ENCODE measurements around the gene PAX6. TPM values are rescaled to one million over a fixed set of nuclear protein-coding genes. Genes with fewer than 3 reads are reported as not detected.

The PAX6 gene
- total RNA-seq, 1 experiment from 2014 or later: 0.43 TPM

DNA sequence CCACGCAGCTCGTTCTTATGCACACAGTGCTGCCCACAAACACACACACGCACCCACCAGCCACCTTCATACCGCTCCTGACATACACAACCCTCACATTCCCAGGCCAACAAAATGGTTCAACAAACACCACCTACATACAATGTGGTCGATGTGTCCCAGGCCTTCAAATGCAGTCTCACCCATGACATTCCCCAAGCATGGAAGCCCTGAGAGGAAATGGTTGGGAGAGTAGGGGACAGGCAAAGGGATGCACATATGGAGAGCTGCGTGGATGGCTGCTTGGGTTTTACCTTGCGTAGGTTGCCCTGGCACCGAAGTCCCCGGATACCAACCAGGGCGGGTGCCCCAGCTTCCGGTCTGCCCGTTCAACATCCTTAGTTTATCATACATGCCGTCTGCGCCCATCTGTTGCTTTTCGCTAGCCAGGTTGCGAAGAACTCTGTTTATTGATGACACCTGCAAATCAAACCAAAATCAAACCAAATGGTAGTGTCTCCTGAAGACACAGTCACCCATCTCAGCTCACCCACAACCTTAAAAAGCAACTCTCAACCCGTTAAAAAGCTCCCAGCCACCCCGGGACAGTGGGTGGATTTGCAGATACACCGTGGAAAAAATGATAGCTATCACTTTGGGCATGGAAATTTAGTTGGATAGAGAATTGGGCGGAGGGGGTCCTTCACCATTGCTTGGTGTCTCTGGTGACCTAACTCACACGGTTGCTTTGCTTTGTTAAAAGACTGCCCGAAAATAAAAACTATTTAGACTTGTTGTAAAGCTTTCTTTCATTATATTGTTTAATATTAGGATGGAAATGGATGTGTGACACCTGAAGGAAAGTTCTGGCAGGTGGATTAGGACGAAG, 10.5 kb downstream of the PAX6 start:
- DNase-seq: no peak
- Histone ChIP-seq H3K27me3 (replicated peaks; ENCODE audit: control insufficient read depth, insufficient read depth, low read length) (peaks cover 4% of the 10 kb centered on the region; the same call in 1 of the 2 replicates), H3K4me3 (ENCODE audit: low read depth, low read length) (no peak overlapping the region), H3K36me3 (ENCODE audit: control insufficient read depth, insufficient read depth, low read length) (no peaks in the 10 kb centered on the region), H3K4me1 (no peaks in the 10 kb centered on the region), H3K9me3 (no peaks in the 10 kb centered on the region)
- H3K4me3 Mint-ChIP-seq (ENCODE audit: unreplicated experiment): no peak overlapping the region
- H3K36me3 Mint-ChIP-seq (ENCODE audit: insufficient read depth, unreplicated experiment): no peaks in the 10 kb centered on the region
- no TSS peak for BruUV-seq (replicated peaks)
- H3K27ac Mint-ChIP-seq (ENCODE audit: unreplicated experiment): no peak overlapping the region
- H3K27me3 Mint-ChIP-seq (ENCODE audit: insufficient read depth, unreplicated experiment): peaks cover 44% of the 10 kb centered on the region
- no peaks in the 10 kb centered on the region for H3K4me1 Mint-ChIP-seq (ENCODE audit: low read depth, unreplicated experiment)
- TF ChIP-seq, protein P1, sequence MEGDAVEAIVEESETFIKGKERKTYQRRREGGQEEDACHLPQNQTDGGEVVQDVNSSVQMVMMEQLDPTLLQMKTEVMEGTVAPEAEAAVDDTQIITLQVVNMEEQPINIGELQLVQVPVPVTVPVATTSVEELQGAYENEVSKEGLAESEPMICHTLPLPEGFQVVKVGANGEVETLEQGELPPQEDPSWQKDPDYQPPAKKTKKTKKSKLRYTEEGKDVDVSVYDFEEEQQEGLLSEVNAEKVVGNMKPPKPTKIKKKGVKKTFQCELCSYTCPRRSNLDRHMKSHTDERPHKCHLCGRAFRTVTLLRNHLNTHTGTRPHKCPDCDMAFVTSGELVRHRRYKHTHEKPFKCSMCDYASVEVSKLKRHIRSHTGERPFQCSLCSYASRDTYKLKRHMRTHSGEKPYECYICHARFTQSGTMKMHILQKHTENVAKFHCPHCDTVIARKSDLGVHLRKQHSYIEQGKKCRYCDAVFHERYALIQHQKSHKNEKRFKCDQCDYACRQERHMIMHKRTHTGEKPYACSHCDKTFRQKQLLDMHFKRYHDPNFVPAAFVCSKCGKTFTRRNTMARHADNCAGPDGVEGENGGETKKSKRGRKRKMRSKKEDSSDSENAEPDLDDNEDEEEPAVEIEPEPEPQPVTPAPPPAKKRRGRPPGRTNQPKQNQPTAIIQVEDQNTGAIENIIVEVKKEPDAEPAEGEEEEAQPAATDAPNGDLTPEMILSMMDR (IDR thresholded peaks at IDR 0.05; ENCODE audit: insufficient read depth in 1 of 2, low read depth in 1 of 2, low read length in 1 of 2, severe bottlenecking in 1 of 2, unreplicated experiment in 1 of 2): no peak
- no peaks in the 10 kb centered on the region for H3K9me3 Mint-ChIP-seq (ENCODE audit: unreplicated experiment)
- CTCF ChIA-PET: no interaction called here
- POLR2A ChIA-PET: no interaction called here
- intact Hi-C loops (cut with micrococcal nuclease; ENCODE audit: unreplicated experiment): no loop called here

GRCh38 chr11:31799435-31800397, 11.4 kb downstream of the PAX6 start:
- Histone ChIP-seq H3K4me3 (ENCODE audit: low read depth, low read length) (no peak overlapping the region), H3K9me3 (no peaks in the 10 kb centered on the region), H3K36me3 (ENCODE audit: control insufficient read depth, insufficient read depth, low read length) (no peaks in the 10 kb centered on the region), H3K4me1 (no peaks in the 10 kb centered on the region), H3K27me3 (replicated peaks; ENCODE audit: control insufficient read depth, insufficient read depth, low read length) (peaks cover 4% of the 10 kb centered on the region; the same call in 1 of the 2 replicates)
- intact Hi-C loops (cut with micrococcal nuclease; ENCODE audit: unreplicated experiment): no loop called here
- no TSS peak for BruUV-seq (replicated peaks)
- POLR2A ChIA-PET: no interaction called here
- DNase-seq: no peak
- Mint-ChIP-seq H3K36me3 (ENCODE audit: insufficient read depth, unreplicated experiment) (no peaks in the 10 kb centered on the region), H3K4me1 (ENCODE audit: low read depth, unreplicated experiment) (no peaks in the 10 kb centered on the region), H3K4me3 (ENCODE audit: unreplicated experiment) (no peak overlapping the region), H3K27me3 (ENCODE audit: insufficient read depth, unreplicated experiment) (peaks cover 45% of the 10 kb centered on the region), H3K27ac (ENCODE audit: unreplicated experiment) (no peak overlapping the region), H3K9me3 (ENCODE audit: unreplicated experiment) (no peaks in the 10 kb centered on the region)
- TF ChIP-seq, protein P1 (IDR thresholded peaks at IDR 0.05; ENCODE audit: insufficient read depth in 1 of 2, low read depth in 1 of 2, low read length in 1 of 2, severe bottlenecking in 1 of 2, unreplicated experiment in 1 of 2): no peak
- CTCF ChIA-PET: no interaction called here
